ENCODE data around the gene CEACAM18. TPM values are rescaled to one million over a fixed set of nuclear protein-coding genes. Genes with fewer than 3 reads are reported as not detected.

Gene CEACAM18
- total and polyA plus RNA-seq, 2 of the 4 experiments (the other 2 are of a cell fraction) = not detected

DNA sequence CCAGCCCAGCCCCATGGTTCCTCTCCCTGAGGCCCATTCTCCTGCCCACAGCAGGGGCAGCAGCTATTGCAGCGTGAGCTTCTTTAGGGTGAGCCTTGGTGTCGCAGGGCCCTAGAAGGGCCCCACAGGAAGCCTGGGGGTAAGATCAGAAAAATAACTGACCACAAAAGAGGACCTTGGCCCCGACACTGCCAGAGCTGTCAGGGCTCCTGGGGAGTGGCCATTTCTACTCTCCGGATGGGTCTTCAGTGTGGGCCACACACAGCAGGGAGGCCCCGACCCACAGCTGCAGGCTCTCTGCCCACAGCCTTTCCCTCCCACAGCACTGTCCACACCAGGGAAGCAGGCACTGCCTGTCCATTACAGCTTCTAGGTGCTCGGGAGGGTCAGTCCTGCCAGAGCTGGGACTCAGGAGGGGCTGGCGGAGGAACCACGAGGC is 16.6 kb upstream of the CEACAM18 start:
- no peak overlapping the region for H2AFZ ChIP-seq (replicated peaks; ENCODE audit: low read length, poor library complexity)
- H2BK120ac ChIP-seq (ENCODE audit: low read depth, low read length) = no peak overlapping the region
- no peaks in the 10 kb centered on the region for H4K20me1 ChIP-seq (ENCODE audit: insufficient read depth, low read length)
- no peak overlapping the region for H3K4me3 ChIP-seq (ENCODE audit: insufficient read depth, low read depth, low read length)
- H2BK15ac ChIP-seq (ENCODE audit: low read depth, low read length) = no peak overlapping the region
- ChIA-PET POLR2A (ENCODE audit: unreplicated experiment) (no interaction called here), CTCF (no interaction called here)
- H2AK9ac ChIP-seq (replicated peaks; ENCODE audit: low read depth, low read length, poor library complexity) = no peak overlapping the region
- TF ChIP-seq MAZ (IDR thresholded peaks at IDR 0.05; ENCODE audit: borderline replicate concordance, low read depth, low read length) (no peak), MXI1 (IDR thresholded peaks at IDR 0.05; ENCODE audit: borderline replicate concordance, low read depth, low read length) (no peak), NFE2L2 (IDR thresholded peaks at IDR 0.05; ENCODE audit: low read depth, low read length) (no peak), FOS (IDR thresholded peaks at IDR 0.05; ENCODE audit: low read depth, low read length) (no peak)
- TF ChIP-seq, protein P1, sequence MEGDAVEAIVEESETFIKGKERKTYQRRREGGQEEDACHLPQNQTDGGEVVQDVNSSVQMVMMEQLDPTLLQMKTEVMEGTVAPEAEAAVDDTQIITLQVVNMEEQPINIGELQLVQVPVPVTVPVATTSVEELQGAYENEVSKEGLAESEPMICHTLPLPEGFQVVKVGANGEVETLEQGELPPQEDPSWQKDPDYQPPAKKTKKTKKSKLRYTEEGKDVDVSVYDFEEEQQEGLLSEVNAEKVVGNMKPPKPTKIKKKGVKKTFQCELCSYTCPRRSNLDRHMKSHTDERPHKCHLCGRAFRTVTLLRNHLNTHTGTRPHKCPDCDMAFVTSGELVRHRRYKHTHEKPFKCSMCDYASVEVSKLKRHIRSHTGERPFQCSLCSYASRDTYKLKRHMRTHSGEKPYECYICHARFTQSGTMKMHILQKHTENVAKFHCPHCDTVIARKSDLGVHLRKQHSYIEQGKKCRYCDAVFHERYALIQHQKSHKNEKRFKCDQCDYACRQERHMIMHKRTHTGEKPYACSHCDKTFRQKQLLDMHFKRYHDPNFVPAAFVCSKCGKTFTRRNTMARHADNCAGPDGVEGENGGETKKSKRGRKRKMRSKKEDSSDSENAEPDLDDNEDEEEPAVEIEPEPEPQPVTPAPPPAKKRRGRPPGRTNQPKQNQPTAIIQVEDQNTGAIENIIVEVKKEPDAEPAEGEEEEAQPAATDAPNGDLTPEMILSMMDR (conservative IDR thresholded peaks at IDR 0.05; ENCODE audit: low read depth, low read length) = no peak
- intact Hi-C loops (cut with micrococcal nuclease) = no loop called here
- in situ Hi-C loops (cut with MboI; ENCODE audit: low sequenced_read_pairs) = no loop called here
- dilution Hi-C loops (cut with HindIII; ENCODE audit: low sequenced_read_pairs, unreplicated experiment) = no loop called here
- H3K18ac ChIP-seq (ENCODE audit: low read depth, low read length) = no peak overlapping the region
- H3K9me3 ChIP-seq (ENCODE audit: control insufficient read depth, insufficient read depth, low read length) = peaks cover 2% of the 10 kb centered on the region; the same call in 1 of the 2 replicates
- no peak overlapping the region for H4K8ac ChIP-seq (ENCODE audit: low read depth in 2 of 2, low read length in 2 of 2)
- H3K9ac ChIP-seq (ENCODE audit: low read depth, low read length) = no peak overlapping the region
- WGBS, 2 experiments (ENCODE audit: extremely low coverage in 2 of 2, insufficient read length in 1 of 2) = 80% methylated on average over 1 of the region's 8 CpGs; no CpG with 5 or more reads in 1 of the 2 experiments
- no peak overlapping the region for H2AK5ac ChIP-seq (ENCODE audit: low read depth, low read length)
- H4K91ac ChIP-seq (ENCODE audit: insufficient read depth, low read depth, low read length) = no peak overlapping the region
- no peak overlapping the region for H3K14ac ChIP-seq (replicated peaks; ENCODE audit: low read depth, low read length)
- no peaks in the 10 kb centered on the region for H3K36me3 ChIP-seq (ENCODE audit: control insufficient read depth, insufficient read depth, low read length)
- ATAC-seq (ENCODE audit: low read depth) (no peak), DNase-seq (no peak)
- H3K27ac ChIP-seq (ENCODE audit: insufficient read depth, low read length) = no peak overlapping the region
- H4K5ac ChIP-seq (ENCODE audit: low read depth, low read length) = no peak overlapping the region
- no peak overlapping the region for H3K23ac ChIP-seq (ENCODE audit: low read depth, low read length)
- no peak overlapping the region for H3K4ac ChIP-seq (ENCODE audit: low read depth, low read length)
- no peak overlapping the region for H3K4me2 ChIP-seq (ENCODE audit: low read depth, low read length)
- BruUV-seq (replicated peaks) = no TSS peak
- H3K56ac ChIP-seq (ENCODE audit: extremely low read depth, insufficient read depth, low read length) = no peak overlapping the region
- H3K9me1 ChIP-seq (ENCODE audit: insufficient read depth, low read length) = no peaks in the 10 kb centered on the region
- no peak overlapping the region for H2BK5ac ChIP-seq (ENCODE audit: low read depth, low read length, poor library complexity, severe bottlenecking)
- no peaks in the 10 kb centered on the region for H3K4me1 ChIP-seq (ENCODE audit: control insufficient read depth, insufficient read depth, low read length)
- no peaks in the 10 kb centered on the region for H3K27me3 ChIP-seq (ENCODE audit: control insufficient read depth, insufficient read depth, low read length)
- no peak overlapping the region for H2BK20ac ChIP-seq (ENCODE audit: low read depth, low read length)
- H3K79me1 ChIP-seq (ENCODE audit: low read depth in 1 of 2, low read length in 2 of 2) = no peaks in the 10 kb centered on the region

Measured in IMR-90 (cell line).